Measurements from ENCODE around the gene PLB1.

- TF ChIP-seq, protein P1, sequence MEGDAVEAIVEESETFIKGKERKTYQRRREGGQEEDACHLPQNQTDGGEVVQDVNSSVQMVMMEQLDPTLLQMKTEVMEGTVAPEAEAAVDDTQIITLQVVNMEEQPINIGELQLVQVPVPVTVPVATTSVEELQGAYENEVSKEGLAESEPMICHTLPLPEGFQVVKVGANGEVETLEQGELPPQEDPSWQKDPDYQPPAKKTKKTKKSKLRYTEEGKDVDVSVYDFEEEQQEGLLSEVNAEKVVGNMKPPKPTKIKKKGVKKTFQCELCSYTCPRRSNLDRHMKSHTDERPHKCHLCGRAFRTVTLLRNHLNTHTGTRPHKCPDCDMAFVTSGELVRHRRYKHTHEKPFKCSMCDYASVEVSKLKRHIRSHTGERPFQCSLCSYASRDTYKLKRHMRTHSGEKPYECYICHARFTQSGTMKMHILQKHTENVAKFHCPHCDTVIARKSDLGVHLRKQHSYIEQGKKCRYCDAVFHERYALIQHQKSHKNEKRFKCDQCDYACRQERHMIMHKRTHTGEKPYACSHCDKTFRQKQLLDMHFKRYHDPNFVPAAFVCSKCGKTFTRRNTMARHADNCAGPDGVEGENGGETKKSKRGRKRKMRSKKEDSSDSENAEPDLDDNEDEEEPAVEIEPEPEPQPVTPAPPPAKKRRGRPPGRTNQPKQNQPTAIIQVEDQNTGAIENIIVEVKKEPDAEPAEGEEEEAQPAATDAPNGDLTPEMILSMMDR (IDR thresholded peaks at IDR 0.05) = no peak
- TF ChIP-seq POLR2A (IDR thresholded peaks at IDR 0.05) = no peak
These were observed 29.6 kb downstream of the PLB1 start for GRCh38 chr2:28525481-28525880.

Measured in prostate gland (tissue), 2 donors.